Measurements from ENCODE around the gene PPFIA3.
"Not testable (repeated sequence)": the region's sequence is repeated elsewhere in the genome, so short reads cannot be mapped to it uniquely, and the experiment has no call there.

Gene PPFIA3

GRCh38 chr19:49167857-49168409 is 48.6 kb downstream of the PPFIA3 start:
- H3K4me1 ChIP-seq, result no peaks in the 10 kb centered on the region
- no peaks in the 10 kb centered on the region for H3K79me2 ChIP-seq
- H3K9ac ChIP-seq, result no peak overlapping the region
- H3K9me3 ChIP-seq (ENCODE audit: control insufficient read depth, low read length), result no peaks in the 10 kb centered on the region
- no peak overlapping the region for H3K4me2 ChIP-seq (ENCODE audit: low read length)
- H3K36me3 ChIP-seq (ENCODE audit: control insufficient read depth, insufficient read depth, low read length), result no peaks in the 10 kb centered on the region
- no peak overlapping the region for H3K4me3 ChIP-seq (ENCODE audit: low read depth, low read length)
- TF ChIP-seq CTCF (IDR thresholded peaks at IDR 0.05), result no peak
- no peak overlapping the region for H2AFZ ChIP-seq
- H3K27me3 ChIP-seq (ENCODE audit: control insufficient read depth, insufficient read depth, low read length), result no peaks in the 10 kb centered on the region
- H3K27ac ChIP-seq, result no peak overlapping the region

GRCh38 chr19:49168421-49168820 is 49.1 kb downstream of the PPFIA3 start:
- Histone ChIP-seq H3K4me2 (ENCODE audit: low read length) (no peak overlapping the region), H3K27me3 (ENCODE audit: control insufficient read depth, insufficient read depth, low read length) (no peaks in the 10 kb centered on the region), H2AFZ (no peak overlapping the region), H3K27ac (no peak overlapping the region), H3K4me1 (no peaks in the 10 kb centered on the region), H3K4me3 (ENCODE audit: low read depth, low read length) (no peak overlapping the region), H3K36me3 (ENCODE audit: control insufficient read depth, insufficient read depth, low read length) (no peaks in the 10 kb centered on the region), H3K9ac (no peak overlapping the region), H3K9me3 (ENCODE audit: control insufficient read depth, low read length) (no peaks in the 10 kb centered on the region), H3K79me2 (no peaks in the 10 kb centered on the region)
- TF ChIP-seq CTCF (IDR thresholded peaks at IDR 0.05), result no peak

- Histone ChIP-seq H3K79me2 (no peaks in the 10 kb centered on the region), H3K36me3 (ENCODE audit: control insufficient read depth, insufficient read depth, low read length) (no peaks in the 10 kb centered on the region), H2AFZ (no peak overlapping the region), H3K4me3 (ENCODE audit: low read depth, low read length) (no peak overlapping the region), H3K27ac (no peak overlapping the region), H3K4me2 (ENCODE audit: low read length) (no peak overlapping the region), H3K9ac (no peak overlapping the region), H3K27me3 (ENCODE audit: control insufficient read depth, insufficient read depth, low read length) (no peaks in the 10 kb centered on the region), H3K4me1 (no peaks in the 10 kb centered on the region), H3K9me3 (ENCODE audit: control insufficient read depth, low read length) (no peaks in the 10 kb centered on the region)
- TF ChIP-seq CTCF (IDR thresholded peaks at IDR 0.05), result no peak
Measured at GRCh38 chr19:49173198-49173597, 53.9 kb downstream of the PPFIA3 start.

- Histone ChIP-seq H3K27ac (no peak overlapping the region), H3K4me1 (no peaks in the 10 kb centered on the region), H3K9me3 (ENCODE audit: control insufficient read depth, low read length) (no peaks in the 10 kb centered on the region), H3K9ac (no peak overlapping the region), H3K36me3 (ENCODE audit: control insufficient read depth, insufficient read depth, low read length) (no peaks in the 10 kb centered on the region), H3K4me3 (ENCODE audit: low read depth, low read length) (no peak overlapping the region), H3K79me2 (no peaks in the 10 kb centered on the region), H2AFZ (no peak overlapping the region), H3K27me3 (ENCODE audit: control insufficient read depth, insufficient read depth, low read length) (no peaks in the 10 kb centered on the region), H3K4me2 (ENCODE audit: low read length) (no peak overlapping the region)
- no peak for TF ChIP-seq CTCF (IDR thresholded peaks at IDR 0.05)
Measured at GRCh38 chr19:49180659-49181058, 61.3 kb downstream of the PPFIA3 start.

- H3K4me1 ChIP-seq; H3K27ac ChIP-seq; H3K4me3 ChIP-seq (ENCODE audit: low read depth, low read length); H3K4me2 ChIP-seq (ENCODE audit: low read length); H3K9me3 ChIP-seq (ENCODE audit: control insufficient read depth, low read length); H2AFZ ChIP-seq; H3K79me2 ChIP-seq; H3K27me3 ChIP-seq (ENCODE audit: control insufficient read depth, insufficient read depth, low read length); H3K36me3 ChIP-seq (ENCODE audit: control insufficient read depth, insufficient read depth, low read length); H3K9ac ChIP-seq: not testable (repeated sequence)
Measured at GRCh38 chr19:49182010-49182847, 62.9 kb downstream of the PPFIA3 start.
